PC-3 (cell line): ENCODE data around the gene NKPD1.

Source experiments
- EZH2 ChIP-seq: fragments of 300-600 bp; sonication (generic); IDR thresholded peaks from one replicate; pipeline ENCODE4 v1.6.1; 2017; ENCODE audit warnings: antibody characterized with exemption, mild to moderate bottlenecking, low read length; ENCODE audit not compliant: unreplicated experiment
- EZH2phosphoT487 ChIP-seq: fragments of 300-600 bp; sonication (generic); IDR thresholded peaks from 2 replicates; pipeline ENCODE4 v1.6.1; 2018; ENCODE audit warnings: mild to moderate bottlenecking, antibody characterized with exemption, low read length, borderline replicate concordance
- TF ChIP-seq, protein P1 (sequence below): fragments of 300-600 bp; sonication (generic); conservative IDR thresholded peaks from 2 replicates; pipeline ENCODE4 v1.5.1; 2017; ENCODE audit warnings: antibody characterized with exemption, low read depth, mild to moderate bottlenecking, low read length

DNA sequence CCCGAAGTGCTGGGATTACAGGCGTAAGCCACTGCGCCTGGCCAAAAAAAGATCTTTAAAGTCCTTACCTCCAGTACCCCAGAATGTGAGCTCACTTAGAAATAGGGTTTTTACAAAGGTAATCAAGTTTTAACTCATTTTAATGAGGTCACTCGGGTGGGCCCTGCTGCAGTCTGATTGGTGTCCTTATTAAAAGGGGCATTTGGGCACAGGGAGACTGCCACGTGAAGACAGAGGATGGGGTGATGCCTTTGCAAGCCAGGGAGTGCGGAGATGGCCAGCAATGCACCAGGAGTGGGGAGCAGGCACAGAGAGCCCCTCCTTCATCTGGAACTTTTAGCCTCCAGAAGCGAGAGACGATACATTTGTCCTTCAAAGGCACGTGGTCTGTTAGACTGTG, 11.7 kb downstream of the NKPD1 start:
- TF ChIP-seq, protein P1, sequence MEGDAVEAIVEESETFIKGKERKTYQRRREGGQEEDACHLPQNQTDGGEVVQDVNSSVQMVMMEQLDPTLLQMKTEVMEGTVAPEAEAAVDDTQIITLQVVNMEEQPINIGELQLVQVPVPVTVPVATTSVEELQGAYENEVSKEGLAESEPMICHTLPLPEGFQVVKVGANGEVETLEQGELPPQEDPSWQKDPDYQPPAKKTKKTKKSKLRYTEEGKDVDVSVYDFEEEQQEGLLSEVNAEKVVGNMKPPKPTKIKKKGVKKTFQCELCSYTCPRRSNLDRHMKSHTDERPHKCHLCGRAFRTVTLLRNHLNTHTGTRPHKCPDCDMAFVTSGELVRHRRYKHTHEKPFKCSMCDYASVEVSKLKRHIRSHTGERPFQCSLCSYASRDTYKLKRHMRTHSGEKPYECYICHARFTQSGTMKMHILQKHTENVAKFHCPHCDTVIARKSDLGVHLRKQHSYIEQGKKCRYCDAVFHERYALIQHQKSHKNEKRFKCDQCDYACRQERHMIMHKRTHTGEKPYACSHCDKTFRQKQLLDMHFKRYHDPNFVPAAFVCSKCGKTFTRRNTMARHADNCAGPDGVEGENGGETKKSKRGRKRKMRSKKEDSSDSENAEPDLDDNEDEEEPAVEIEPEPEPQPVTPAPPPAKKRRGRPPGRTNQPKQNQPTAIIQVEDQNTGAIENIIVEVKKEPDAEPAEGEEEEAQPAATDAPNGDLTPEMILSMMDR, result no peak
- TF ChIP-seq EZH2 (no peak), EZH2phosphoT487 (no peak)
